GM18526 (cell line): ENCODE measurements around the gene LRIG1.

ENCODE experiments used
- POLR2A ChIP-seq: IDR thresholded peaks from 3 replicates; pipeline ENCODE4 v1.6.1; 2011; ENCODE audit not compliant: insufficient read length; ENCODE audit errors: extremely low read depth

Gene LRIG1

DNA sequence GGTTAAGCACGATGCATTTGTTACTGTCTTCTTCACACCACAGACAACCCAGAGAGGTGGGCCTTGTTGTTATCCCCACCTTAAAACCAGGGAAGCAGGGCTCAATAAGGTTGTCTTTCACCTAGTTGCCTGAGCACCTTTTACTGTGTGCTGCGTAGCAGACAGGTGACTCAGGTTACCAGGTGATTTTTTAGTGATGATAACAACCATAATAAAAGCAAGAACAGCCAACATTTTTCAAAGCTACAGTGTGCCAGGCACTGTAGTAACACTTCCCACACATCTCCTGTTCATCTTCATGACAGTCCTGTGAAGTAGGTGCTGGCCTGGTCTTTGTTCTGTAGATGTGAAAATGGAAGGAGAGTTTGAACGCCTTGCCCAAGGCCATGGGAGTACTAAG is 147.8 kb downstream of the LRIG1 start:
- no peak for TF ChIP-seq POLR2A

DNA sequence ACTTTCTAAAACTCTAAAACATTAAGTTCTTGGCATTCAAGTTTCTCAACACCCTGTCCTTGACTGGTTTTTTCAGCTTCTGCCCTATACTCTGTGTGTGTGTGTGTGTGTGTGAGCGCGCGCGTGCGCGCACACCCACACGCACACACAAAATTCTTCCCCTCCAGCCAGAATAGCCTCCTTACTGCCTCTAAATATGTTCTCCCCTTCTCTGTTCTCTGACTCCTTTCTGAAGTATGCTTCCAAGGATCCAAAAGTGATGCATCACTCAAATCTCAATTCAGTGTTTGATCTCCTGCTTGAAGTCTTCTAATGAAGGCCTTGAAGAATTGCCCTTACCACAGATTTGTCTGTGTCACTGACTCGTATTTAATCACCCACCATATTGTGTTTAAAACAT is 150.2 kb downstream of the LRIG1 start:
- no peak for TF ChIP-seq POLR2A

DNA sequence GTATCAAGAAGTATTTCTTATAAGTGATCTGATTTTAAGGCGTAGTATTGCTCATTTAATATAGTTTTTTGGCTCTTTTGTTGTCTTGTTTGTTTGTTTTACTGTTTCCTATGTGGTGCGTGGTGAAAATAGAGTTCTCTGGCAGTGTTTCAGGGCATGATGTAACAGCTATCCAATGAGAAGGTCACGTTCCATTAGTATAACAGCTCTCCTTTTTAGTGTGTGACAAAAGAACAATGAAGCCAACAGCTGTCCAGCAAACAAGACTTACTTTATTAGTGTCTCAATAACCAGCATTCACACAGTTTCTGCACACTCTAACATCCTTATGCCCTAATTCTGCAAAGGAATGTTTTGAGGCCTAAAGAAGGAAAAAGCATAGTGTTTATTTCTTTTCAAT is 152.1 kb downstream of the LRIG1 start:
- no peak for TF ChIP-seq POLR2A

DNA sequence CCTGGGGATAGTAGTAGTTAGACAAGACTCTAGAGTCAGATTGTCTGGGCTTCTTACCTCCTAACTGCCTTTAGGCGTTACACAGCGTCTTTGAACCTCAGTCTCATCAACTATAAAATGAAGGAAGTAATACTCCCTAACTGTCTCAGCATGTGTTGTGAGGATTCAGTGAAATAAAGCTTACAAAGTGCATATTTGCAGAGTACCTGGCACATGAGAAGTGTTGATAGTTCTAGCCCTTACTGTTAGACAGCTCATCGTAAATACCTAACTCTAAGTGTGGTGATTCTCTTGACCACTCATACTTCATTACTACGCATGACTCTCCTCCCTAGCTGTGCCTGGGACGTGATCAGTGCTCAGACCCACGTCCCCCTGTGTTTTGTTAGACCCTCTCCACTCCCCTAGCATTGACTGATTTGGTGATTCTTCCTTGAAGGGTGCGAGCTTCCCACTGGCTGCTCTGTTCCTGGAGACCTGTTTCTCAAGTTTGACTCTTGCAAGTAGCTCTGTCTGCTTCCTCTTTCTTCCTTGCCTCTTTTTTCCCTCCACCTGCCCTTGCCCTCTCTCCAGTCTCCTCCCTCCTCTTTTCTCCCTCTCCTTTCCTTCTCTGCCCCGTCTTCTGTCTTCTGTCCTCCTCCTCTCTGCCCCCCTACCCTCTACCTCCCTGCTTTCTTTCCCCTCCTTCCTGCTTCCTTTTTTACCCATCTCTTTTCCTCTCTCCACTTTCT is 155.8 kb downstream of the LRIG1 start:
- TF ChIP-seq POLR2A: no peak

DNA sequence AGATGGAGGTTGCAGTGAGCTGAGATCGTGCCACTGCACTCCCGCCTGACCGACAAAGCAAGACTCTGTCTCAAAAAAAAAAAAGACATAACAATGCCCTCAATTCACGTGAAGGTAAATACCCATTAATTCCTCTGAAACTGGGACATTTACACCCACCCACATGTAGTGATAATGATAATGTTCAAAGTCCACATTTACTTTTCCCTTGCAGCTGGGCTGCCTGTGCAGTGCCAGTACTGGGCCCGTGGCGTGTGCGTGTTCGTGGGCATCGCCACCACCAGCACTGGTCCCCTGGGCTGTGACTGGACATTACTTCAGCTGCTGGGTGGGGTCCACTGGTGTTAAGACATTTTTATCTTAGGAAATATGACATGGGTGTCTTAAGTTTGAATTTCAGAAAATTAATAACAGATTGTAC is 156.4 kb downstream of the LRIG1 start:
- TF ChIP-seq POLR2A: no peak

DNA sequence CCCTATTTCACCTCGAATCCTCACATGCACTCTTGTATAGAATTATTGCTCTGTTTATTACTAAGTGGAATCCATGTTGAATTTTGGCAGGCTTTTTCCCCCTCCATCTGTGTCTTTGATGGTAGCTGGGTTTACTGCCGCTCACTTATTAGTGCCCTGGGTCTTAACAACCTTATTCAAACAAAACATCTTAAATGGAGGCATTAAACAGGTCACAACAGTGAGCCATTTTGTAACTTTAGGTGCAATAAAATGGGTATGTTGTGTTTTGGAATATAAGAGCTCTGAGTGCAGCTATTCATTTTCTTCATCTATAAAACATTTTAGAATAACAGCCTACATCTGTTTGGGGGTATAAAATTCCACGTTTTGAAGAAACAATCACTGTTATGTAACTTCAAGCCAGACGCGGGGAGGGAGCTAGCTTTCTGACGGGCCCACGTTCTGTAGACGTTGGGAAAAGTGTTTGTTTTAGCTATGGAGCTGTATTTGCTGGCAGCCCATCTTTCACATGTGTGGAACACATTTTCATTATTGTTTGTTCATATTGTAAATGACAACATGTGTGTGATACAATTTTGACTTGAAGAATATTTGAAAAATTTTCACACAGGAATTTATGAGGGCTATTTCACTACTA is 158.0 kb downstream of the LRIG1 start:
- TF ChIP-seq POLR2A: no peak

DNA sequence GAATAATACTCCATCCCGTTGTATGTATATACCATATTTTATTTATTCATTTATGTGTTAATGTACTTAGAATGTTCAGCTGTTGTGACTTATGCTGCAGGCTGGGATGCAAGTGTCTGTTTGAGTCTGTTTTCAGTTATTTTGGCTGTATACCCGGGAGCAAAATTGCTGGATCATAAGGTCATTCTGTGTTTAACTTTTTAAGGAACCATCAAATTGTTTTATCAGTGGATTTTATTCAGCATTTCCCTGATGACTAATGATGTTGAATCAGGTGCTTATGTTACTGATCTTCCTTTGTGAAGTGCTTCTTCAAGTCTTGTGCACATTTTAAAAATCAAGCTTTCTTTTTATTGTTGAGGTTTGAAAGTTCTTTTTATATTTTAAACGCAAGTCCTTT is 161.9 kb downstream of the LRIG1 start:
- no peak for TF ChIP-seq POLR2A

DNA sequence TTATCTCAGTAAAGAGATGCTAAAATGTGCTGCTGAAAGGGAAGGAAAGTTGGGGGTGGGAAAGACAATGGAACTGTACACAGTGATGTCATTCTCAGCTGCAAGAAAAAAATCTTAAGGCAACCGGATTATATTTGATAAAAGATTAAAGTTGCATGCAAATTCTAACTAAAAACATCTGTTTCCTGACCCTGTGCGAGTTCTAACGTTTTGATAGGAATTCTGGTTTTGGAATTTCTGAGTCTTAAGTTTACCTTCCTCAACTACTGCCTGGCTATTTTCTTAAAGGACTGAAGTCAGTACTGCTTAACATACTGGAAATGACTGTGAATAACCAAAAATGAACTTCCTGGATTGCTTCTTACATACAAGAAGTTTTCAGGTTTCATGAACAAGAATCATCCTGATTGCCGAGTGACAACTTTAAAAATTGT is 164.5 kb downstream of the LRIG1 start:
- no peak for TF ChIP-seq POLR2A

DNA sequence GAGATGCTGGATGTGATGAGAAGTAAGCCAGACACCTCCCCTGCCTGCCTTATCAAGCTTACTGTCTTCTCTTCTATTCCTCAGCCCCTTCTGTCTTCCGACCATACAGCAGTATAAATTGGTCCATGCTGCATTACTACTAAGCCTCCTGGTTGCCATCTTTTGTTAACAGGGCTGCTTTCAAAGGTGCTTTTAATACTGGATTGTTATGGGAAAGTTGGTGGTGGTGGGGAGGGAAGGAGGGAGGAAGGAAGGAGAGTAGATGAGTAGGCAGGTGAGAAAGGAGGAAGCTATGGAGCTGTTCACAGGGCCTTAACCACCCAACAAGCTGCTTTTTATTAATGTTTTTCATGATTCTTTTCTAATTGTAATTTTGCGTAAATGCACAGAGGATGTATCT is 165.2 kb downstream of the LRIG1 start:
- TF ChIP-seq POLR2A: no peak
